SH-SY5Y (cell line): Measurements from ENCODE around the gene SH3BP2.

ENCODE experiments used
- GATA2 ChIP-seq: IDR thresholded peaks from 2 replicates; pipeline ENCODE4 v1.6.1; 2011; ENCODE audit warnings: mild to moderate bottlenecking, low read depth, low read length
- GATA3 ChIP-seq: IDR thresholded peaks from 2 replicates; pipeline ENCODE4 v1.6.1; 2011; ENCODE audit warnings: low read depth, mild to moderate bottlenecking, low read length, moderate library complexity

- no peak for TF ChIP-seq GATA3
- no peak for TF ChIP-seq GATA2
Measured at GRCh38 chr4:2762048-2762447, 30.8 kb upstream of the SH3BP2 start.
